K562 (cell line): ENCODE measurements around the gene RNGTT. TPM values are rescaled to one million over a fixed set of nuclear protein-coding genes. Genes with fewer than 3 reads are reported as not detected.

Source experiments
- ATAC-seq: fragments of 200-7000 bp; cut with Tn5 transposase; 3 replicates; pipeline ENCODE4 v1.9.1; 2020; ENCODE audit warnings: moderate library complexity
- BruUV-seq: library from RNA; stranded (reverse); fragments of 400-500 nt; replicated peaks from 2 replicates; lab custom pipeline; 2021; lab: Mats Ljungman, UMichigan
- CTCF ChIA-PET: fragments of 300-600 bp; formaldehyde crosslinking; extraction: SDS; loops from one replicate; lab custom pipeline; 2021; ENCODE audit warnings: low intra/inter-chr PET ratio; lab: Yijun Ruan, JAX
- POLR2A ChIA-PET: fragments of 300-600, 350-650 bp; sonication (Branson Sonifier 250); formaldehyde crosslinking; extraction: SDS; loops from one replicate; lab custom pipeline; 2021; ENCODE audit warnings: antibody characterized with exemption, inconsistent platforms; lab: Yijun Ruan, JAX
- DNase-seq, 4 experiments: peaks; one replicate each; pipeline versions ENCODE4 v3.0.0 to v3.0.0-alpha.2; 2011 to 2018; ENCODE audit warnings: low spot score in 3 of 4, mixed read lengths in 3 of 4; ENCODE audit errors: extremely low read depth in 1 of 4
- FAIRE-seq: peaks from 2 replicates; lab custom pipeline; 2011; peaks lifted over from hg19 to GRCh38; lab: Jason Lieb, UNC
- H2AFZ ChIP-seq: 2 replicates; pipeline ENCODE4 v1.6.0; 2011; ENCODE audit warnings: low read depth, low read length, control low read depth, inconsistent platforms
- H3K27ac ChIP-seq: fragments of 200-600 bp; 3 replicates; pipeline ENCODE4 v1.8.0; 2011; ENCODE audit warnings: low read depth, mild to moderate bottlenecking, control low read depth, inconsistent platforms, low read length, moderate library complexity, mixed read lengths; ENCODE audit errors: extremely low read depth
- H3K27me3 ChIP-seq, 2 experiments: fragments of 300-600 bp in 1 of 2; 2 replicates in 1 of 2; 3 replicates in 1 of 2; pipeline versions ENCODE4 v1.6.0 to v1.8.0; 2011; ENCODE audit warnings: inconsistent platforms in 2 of 2, low read length in 2 of 2, mild to moderate bottlenecking in 1 of 2, mixed read lengths in 1 of 2, moderate library complexity in 1 of 2; ENCODE audit not compliant: control insufficient read depth in 2 of 2, insufficient read depth in 2 of 2
- H3K36me3 ChIP-seq: fragments of 300-600 bp; 3 replicates; pipeline ENCODE4 v1.8.0; 2011; ENCODE audit warnings: mild to moderate bottlenecking, low read length, inconsistent platforms; ENCODE audit not compliant: control insufficient read depth, insufficient read depth
- H3K4me1 ChIP-seq, 2 experiments: fragments of 200-600 bp in 1 of 2; replicated peaks in 1 of 2; 2 replicates in 1 of 2; 3 replicates in 1 of 2; pipeline versions ENCODE4 v1.5.1 to v1.8.0; 2011; ENCODE audit warnings: inconsistent platforms in 2 of 2, low read length in 2 of 2, mild to moderate bottlenecking in 1 of 2, mixed read lengths in 1 of 2, moderate library complexity in 1 of 2; ENCODE audit not compliant: control insufficient read depth in 2 of 2, insufficient read depth in 2 of 2
- H3K4me2 ChIP-seq: 2 replicates; pipeline ENCODE4 v1.6.1; 2011; ENCODE audit warnings: low read length, control low read depth, inconsistent platforms, mixed read lengths; ENCODE audit not compliant: insufficient read depth
- H3K4me3 ChIP-seq: fragments of 200-600 bp; sonication (generic), shearing (Covaris generic); 2 replicates; pipeline ENCODE4 v1.5.1; 2016; ENCODE audit warnings: control low read depth, inconsistent platforms
- H3K79me2 ChIP-seq: fragments of 200-600 bp; 3 replicates; pipeline ENCODE4 v1.8.0; 2011; ENCODE audit warnings: low read length, inconsistent platforms; ENCODE audit not compliant: control insufficient read depth, insufficient read depth
- H3K9ac ChIP-seq, 2 experiments: 2 replicates each; pipeline versions ENCODE4 v1.6.0 to v1.6.1; 2011; ENCODE audit warnings: low read depth in 2 of 2, low read length in 2 of 2, control low read depth in 1 of 2, inconsistent platforms in 1 of 2, mild to moderate bottlenecking in 1 of 2, mixed read lengths in 1 of 2; ENCODE audit not compliant: insufficient read depth in 1 of 2
- H3K9me1 ChIP-seq: one replicate; pipeline ENCODE4 v1.6.0; 2011; ENCODE audit warnings: inconsistent platforms, mild to moderate bottlenecking, low read length, moderate library complexity; ENCODE audit not compliant: control insufficient read depth, insufficient read depth
- H3K9me3 ChIP-seq: replicated peaks from 2 replicates; pipeline ENCODE4 v1.5.1; 2011; ENCODE audit warnings: low read depth, low read length, inconsistent platforms; ENCODE audit not compliant: control insufficient read depth, insufficient read depth
- H4K20me1 ChIP-seq: replicated peaks from 2 replicates; pipeline ENCODE4 v1.6.1; 2011; ENCODE audit warnings: low read length, inconsistent platforms, mixed read lengths; ENCODE audit not compliant: control insufficient read depth, insufficient read depth
- CBX2 ChIP-seq: fragments of 200-600 bp; sonication (generic); IDR thresholded peaks from one replicate; pipeline ENCODE4 v1.6.1; 2012; ENCODE audit warnings: mild to moderate bottlenecking, low read length, inconsistent platforms; ENCODE audit not compliant: insufficient read depth, poor library complexity, severe bottlenecking
- DDX20 ChIP-seq: fragments of 450-650 bp; IDR thresholded peaks from 2 replicates; pipeline ENCODE4 v1.6.1; 2016; ENCODE audit warnings: missing genetic modification characterization, low read depth, mild to moderate bottlenecking, missing compliant biosample characterization, moderate library complexity
- GTF2A2 ChIP-seq: IDR thresholded peaks from 2 replicates; pipeline ENCODE4 v1.6.1; 2016; ENCODE audit warnings: mild to moderate bottlenecking, missing genetic modification characterization, missing compliant biosample characterization
- NFYB ChIP-seq: IDR thresholded peaks from 2 replicates; pipeline ENCODE4 v1.6.1; 2011; ENCODE audit warnings: mild to moderate bottlenecking, moderate library complexity; ENCODE audit not compliant: insufficient read length; ENCODE audit errors: extremely low read depth
- PYGO2 ChIP-seq: fragments of 450-650 bp; IDR thresholded peaks from 2 replicates; pipeline ENCODE4 v1.6.1; 2016; ENCODE audit warnings: mild to moderate bottlenecking, missing genetic modification characterization, moderate library complexity, missing compliant biosample characterization
- RBM22 ChIP-seq: fragments of 200-400 bp; formaldehyde crosslinking; IDR thresholded peaks from 2 replicates; pipeline ENCODE4 v1.6.1; 2018; ENCODE audit warnings: low read length, low read depth; ENCODE audit not compliant: poor library complexity, severe bottlenecking
- SIX5 ChIP-seq, 2 experiments: IDR thresholded peaks; 2 replicates each; pipeline ENCODE4 v1.6.1; 2011; ENCODE audit warnings: low read length in 2 of 2, borderline replicate concordance in 1 of 2, low read depth in 1 of 2, mild to moderate bottlenecking in 1 of 2, moderate library complexity in 1 of 2; ENCODE audit not compliant: insufficient read depth in 1 of 2
- ZNF740 ChIP-seq, 3 experiments: fragments of 200-800 bp in 1 of 3; sonication (Bioruptor generic) in 1 of 3; sonication (generic) in 1 of 3; formaldehyde crosslinking in 1 of 3; IDR thresholded peaks; 2 replicates each; pipeline versions ENCODE4 v1.6.1 to v1.8.0; 2016 to 2022; ENCODE audit warnings: mild to moderate bottlenecking in 2 of 3, missing compliant biosample characterization in 2 of 3, missing genetic modification characterization in 2 of 3, missing genetic modification reagents in 1 of 3
- WGBS: fragments of 100-300 bp; shearing (Covaris generic); methylation state at CpG from one replicate; pipeline ENCODE4 v1.1.6; 2016; ENCODE audit warnings: low coverage, mixed read lengths; ENCODE audit not compliant: insufficient coverage; ENCODE audit errors: missing lambda C conversion rate; 5-methylcytosine and 5-hydroxymethylcytosine counted together
- in situ Hi-C: fragments of 300-500 bp; cut with MboI; formaldehyde crosslinking; loops from 4 replicates; pipeline ENCODE4 v1.15.0; 2018; ENCODE audit warnings: inconsistent platforms, mixed read lengths
- intact Hi-C: fragments of 100-400 bp; cut with micrococcal nuclease; formaldehyde crosslinking; loops from 2 replicates; pipeline ENCODE4 v1.14.2; 2022
- polyA plus RNA-seq, 8 experiments: library from polyadenylated mRNA; depleted of rRNA in 4 of 8; stranded (reverse) in 5 of 8; unstranded in 3 of 8; fragments of >200 nt; fragmentation: Nextera tagmentation in 2 of 8; fragmentation: Illumina TruSeq in 1 of 8; extraction: Ambion mirVana in 2 of 8; extraction: Trizol in 1 of 8; gene quantifications; 2 replicates each; pipeline versions ENCODE4 v1.2.1 to v1.2.3, GENCODE V29; 2011 to 2014; ENCODE audit warnings: inconsistent platforms in 1 of 8, missing spikeins in 1 of 8
- total RNA-seq, 7 experiments: library from RNA; depleted of rRNA in 6 of 7; stranded (reverse); fragments of >200 nt in 6 of 7; fragmentation: Illumina TruSeq in 2 of 7; extraction: Trizol in 2 of 7; gene quantifications; 2 replicates each; pipeline versions ENCODE4 v1.2.1 to v1.2.3, GENCODE V29; 2011 to 2021; ENCODE audit warnings: low replicate concordance in 1 of 7
- TF ChIP-seq, protein P1 (sequence below): sonication (generic); formaldehyde crosslinking; IDR thresholded peaks from 2 replicates; pipeline ENCODE4 v1.8.1; 2023; ENCODE audit warnings: mild to moderate bottlenecking, missing genetic modification reagents, moderate library complexity

The RNGTT gene
- total and polyA plus RNA-seq, 9 of the 15 experiments (the other 6 are each of a cell fraction or from before 2014, with no cell fraction given): 6.1 to 31.7 (median 19.5) TPM

GRCh38 chr6:89011436-89011835, 48.0 kb upstream of the RNGTT start (continued):
- no peak for TF ChIP-seq ZNF740 (CRISPR knock-in tag; IDR thresholded peaks at IDR 0.05)
- 0 out of 4 replicates have a peak, but pooled peaks of 1 of the 2 experiments have one; percentile 40 for TF ChIP-seq ZNF740 (tag; IDR thresholded peaks at IDR 0.05)
- peak; percentile 73 for TF ChIP-seq GTF2A2 (tag)
- TF ChIP-seq RBM22: no peak
- TF ChIP-seq PYGO2 (tag): peak; percentile 78
- TF ChIP-seq DDX20: peak; percentile 61; the same call in 1 of the 2 replicates

- no peaks in the 10 kb centered on the region for H4K20me1 ChIP-seq
- ChIA-PET CTCF (interaction anchor here (0.6 kb wide), 1 partner anchor 1016 kb away, joined by 4 read pairs; no protein-coding TSS in a partner anchor), POLR2A (interaction anchor here (0.6 to 1.1 kb wide), 2 partner anchors 59 to 148 kb away, joined by 3 to 4 read pairs; no protein-coding TSS in a partner anchor)
- no peak overlapping the region for H3K9ac ChIP-seq
- BruUV-seq: no TSS peak
- H3K4me2 ChIP-seq: no peak overlapping the region
- FAIRE-seq (no peak), ATAC-seq (no peak), DNase-seq (no peak)
- H3K27me3 ChIP-seq: no peaks in the 10 kb centered on the region; a peak in 1 of 5 replicates
- no peaks in the 10 kb centered on the region; the same call in 1 of the 2 replicates for H3K9me3 ChIP-seq
- TF ChIP-seq CBX2: no peak
- TF ChIP-seq NFYB: peak; percentile 7
- TF ChIP-seq, protein P1, sequence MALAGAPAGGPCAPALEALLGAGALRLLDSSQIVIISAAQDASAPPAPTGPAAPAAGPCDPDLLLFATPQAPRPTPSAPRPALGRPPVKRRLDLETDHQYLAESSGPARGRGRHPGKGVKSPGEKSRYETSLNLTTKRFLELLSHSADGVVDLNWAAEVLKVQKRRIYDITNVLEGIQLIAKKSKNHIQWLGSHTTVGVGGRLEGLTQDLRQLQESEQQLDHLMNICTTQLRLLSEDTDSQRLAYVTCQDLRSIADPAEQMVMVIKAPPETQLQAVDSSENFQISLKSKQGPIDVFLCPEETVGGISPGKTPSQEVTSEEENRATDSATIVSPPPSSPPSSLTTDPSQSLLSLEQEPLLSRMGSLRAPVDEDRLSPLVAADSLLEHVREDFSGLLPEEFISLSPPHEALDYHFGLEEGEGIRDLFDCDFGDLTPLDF (CRISPR knock-in tag): no peak
- no peak for TF ChIP-seq SIX5 (IDR thresholded peaks at IDR 0.05; ENCODE audit: borderline replicate concordance in 1 of 2, insufficient read depth in 1 of 2, low read depth in 1 of 2, low read length in 2 of 2)
- H3K36me3 ChIP-seq: no peaks in the 10 kb centered on the region
- H3K4me3 ChIP-seq: no peak overlapping the region
- peaks cover 0 to 13% of the 10 kb centered on the region in 2 experiments; a peak in 4 of 5 replicates for H3K4me1 ChIP-seq
- no peak overlapping the region for H3K27ac ChIP-seq
- H3K79me2 ChIP-seq: no peaks in the 10 kb centered on the region
- no peak overlapping the region for H2AFZ ChIP-seq
- H3K9me1 ChIP-seq: no peaks in the 10 kb centered on the region
- in situ Hi-C loops: no loop called here
- intact Hi-C loops: no loop called here
- WGBS: 35% methylated on average over 2 of the region's 2 CpGs
Observed at GRCh38 chr6:89010825-89011224, 47.4 kb upstream of the RNGTT start.
